HEK293 (cell line): Measurements from ENCODE around the gene RASL12.

Experiments used
- CTCF ChIA-PET: fragments of 350-600 bp; formaldehyde crosslinking; extraction: SDS; loops from one replicate; lab custom pipeline; 2021; ENCODE audit warnings: antibody characterized with exemption; lab: Yijun Ruan, JAX
- POLR2A ChIA-PET: fragments of 300-600 bp; formaldehyde crosslinking; extraction: SDS; loops from one replicate; lab custom pipeline; 2020; ENCODE audit warnings: antibody characterized with exemption, inconsistent platforms; lab: Yijun Ruan, JAX
- H3K27ac ChIP-seq: fragments of 200-500 bp; sonication (Bioruptor generic); 2 replicates; pipeline ENCODE4 v1.5.1; 2014; ENCODE audit warnings: low read depth, low read length, control low read depth, inconsistent platforms; ENCODE audit errors: extremely low read depth
- H3K36me3 ChIP-seq, 2 experiments: fragments of 200-500 bp in 1 of 2; sonication (Bioruptor generic) in 1 of 2; 1 replicate in 1 of 2; 2 replicates in 1 of 2; pipeline ENCODE4 v1.5.1; 2014 to 2017; ENCODE audit warnings: inconsistent platforms in 2 of 2, low read length in 2 of 2; ENCODE audit not compliant: control insufficient read depth in 2 of 2, insufficient read depth in 1 of 2
- H3K4me1 ChIP-seq: fragments of 200-500 bp; sonication (Bioruptor generic); 2 replicates; pipeline ENCODE4 v1.5.1; 2014; ENCODE audit warnings: mild to moderate bottlenecking, low read length, inconsistent platforms; ENCODE audit not compliant: control insufficient read depth, insufficient read depth
- H3K4me3 ChIP-seq: 2 replicates; pipeline ENCODE4 v1.5.1; 2011; ENCODE audit warnings: low read depth, mild to moderate bottlenecking, control low read depth, low read length, moderate library complexity
- H3K9me3 ChIP-seq: fragments of 200-500 bp; sonication (Bioruptor generic); 2 replicates; pipeline ENCODE4 v1.5.1; 2014; ENCODE audit warnings: low read depth, low read length, inconsistent platforms; ENCODE audit not compliant: control insufficient read depth, insufficient read depth
- EGR2 ChIP-seq: fragments of 450-650 bp; formaldehyde crosslinking; IDR thresholded peaks from 2 replicates; pipeline ENCODE4 v1.5.1; 2016; ENCODE audit warnings: low read depth, missing biosample characterization, missing genetic modification characterization
- FEZF1 ChIP-seq: fragments of 450-650 bp; formaldehyde crosslinking; IDR thresholded peaks from 2 replicates; pipeline ENCODE4 v1.5.1; 2016; ENCODE audit warnings: missing biosample characterization, missing genetic modification characterization
- HOXC10 ChIP-seq: sonication (generic); formaldehyde crosslinking; IDR thresholded peaks from 2 replicates; pipeline ENCODE4 v1.8.1; 2023; ENCODE audit warnings: mild to moderate bottlenecking, missing genetic modification reagents
- OSR2 ChIP-seq: fragments of 450-650 bp; formaldehyde crosslinking; IDR thresholded peaks from 2 replicates; pipeline ENCODE4 v1.5.1; 2016; ENCODE audit warnings: missing biosample characterization, missing genetic modification characterization
- RBAK ChIP-seq: fragments of 450-650 bp; formaldehyde crosslinking; IDR thresholded peaks from 2 replicates; pipeline ENCODE4 v1.5.1; 2016; ENCODE audit warnings: missing biosample characterization, missing genetic modification characterization
- SCRT1 ChIP-seq: fragments of 450-650 bp; formaldehyde crosslinking; IDR thresholded peaks from 2 replicates; pipeline ENCODE4 v1.5.1; 2016; ENCODE audit warnings: missing biosample characterization, missing genetic modification characterization, borderline replicate concordance
- SP2 ChIP-seq: fragments of 450-650 bp; formaldehyde crosslinking; IDR thresholded peaks from 2 replicates; pipeline ENCODE4 v1.5.1; 2016; ENCODE audit warnings: missing biosample characterization, missing genetic modification characterization
- SP7 ChIP-seq: fragments of 450-650 bp; formaldehyde crosslinking; IDR thresholded peaks from 2 replicates; pipeline ENCODE4 v1.5.1; 2016; ENCODE audit warnings: missing biosample characterization, missing genetic modification characterization
- ZBTB17 ChIP-seq: fragments of 450-650 bp; formaldehyde crosslinking; IDR thresholded peaks from 2 replicates; pipeline ENCODE4 v1.5.1; 2016; ENCODE audit warnings: missing biosample characterization, missing genetic modification characterization
- ZNF133 ChIP-seq: fragments of 450-650 bp; formaldehyde crosslinking; IDR thresholded peaks from 2 replicates; pipeline ENCODE4 v1.5.1; 2016; ENCODE audit warnings: missing biosample characterization, missing genetic modification characterization
- ZNF221 ChIP-seq: fragments of 450-650 bp; formaldehyde crosslinking; IDR thresholded peaks from 2 replicates; pipeline ENCODE4 v1.5.1; 2017; ENCODE audit warnings: missing biosample characterization, missing genetic modification characterization, borderline replicate concordance
- ZNF416 ChIP-seq: fragments of 450-650 bp; formaldehyde crosslinking; IDR thresholded peaks from 2 replicates; pipeline ENCODE4 v1.5.1; 2016; ENCODE audit warnings: missing biosample characterization, missing genetic modification characterization
- ZNF501 ChIP-seq: fragments of 450-650 bp; formaldehyde crosslinking; IDR thresholded peaks from 2 replicates; pipeline ENCODE4 v1.5.1; 2016; ENCODE audit warnings: missing biosample characterization, missing genetic modification characterization
- ZNF560 ChIP-seq: fragments of 450-650 bp; formaldehyde crosslinking; IDR thresholded peaks from 2 replicates; pipeline ENCODE4 v1.5.1; 2017; ENCODE audit warnings: missing biosample characterization, missing genetic modification characterization, borderline replicate concordance
- ZNF600 ChIP-seq: fragments of 450-650 bp; formaldehyde crosslinking; IDR thresholded peaks from 2 replicates; pipeline ENCODE4 v1.5.1; 2016; ENCODE audit warnings: missing biosample characterization, missing genetic modification characterization
- ZNF626 ChIP-seq: fragments of 450-650 bp; sonication (Bioruptor Pico); formaldehyde crosslinking; IDR thresholded peaks from 2 replicates; pipeline ENCODE4 v1.5.1; 2018; ENCODE audit warnings: missing biosample characterization, missing genetic modification characterization, inconsistent platforms
- ZNF629 ChIP-seq: fragments of 450-650 bp; formaldehyde crosslinking; IDR thresholded peaks from 2 replicates; pipeline ENCODE4 v1.5.1; 2017; ENCODE audit warnings: missing biosample characterization, missing genetic modification characterization
- ZNF791 ChIP-seq: fragments of 450-650 bp; formaldehyde crosslinking; IDR thresholded peaks from 2 replicates; pipeline ENCODE4 v1.5.1; 2016; ENCODE audit warnings: missing biosample characterization, missing genetic modification characterization
- ZNF830 ChIP-seq: fragments of 450-650 bp; IDR thresholded peaks from 2 replicates; pipeline ENCODE4 v1.5.0; 2018; ENCODE audit warnings: missing biosample characterization, missing genetic modification characterization, low read depth, mild to moderate bottlenecking, moderate library complexity
- ZSCAN16 ChIP-seq: fragments of 450-650 bp; formaldehyde crosslinking; IDR thresholded peaks from 2 replicates; pipeline ENCODE4 v1.5.1; 2016; ENCODE audit warnings: missing biosample characterization, missing genetic modification characterization
- TF ChIP-seq, protein P1 (sequence below): fragments of 450-650 bp; formaldehyde crosslinking; IDR thresholded peaks from 2 replicates; pipeline ENCODE4 v1.5.1; 2016; ENCODE audit warnings: missing biosample characterization, missing genetic modification characterization

The RASL12 gene, protein sequence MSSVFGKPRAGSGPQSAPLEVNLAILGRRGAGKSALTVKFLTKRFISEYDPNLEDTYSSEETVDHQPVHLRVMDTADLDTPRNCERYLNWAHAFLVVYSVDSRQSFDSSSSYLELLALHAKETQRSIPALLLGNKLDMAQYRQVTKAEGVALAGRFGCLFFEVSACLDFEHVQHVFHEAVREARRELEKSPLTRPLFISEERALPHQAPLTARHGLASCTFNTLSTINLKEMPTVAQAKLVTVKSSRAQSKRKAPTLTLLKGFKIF

DNA sequence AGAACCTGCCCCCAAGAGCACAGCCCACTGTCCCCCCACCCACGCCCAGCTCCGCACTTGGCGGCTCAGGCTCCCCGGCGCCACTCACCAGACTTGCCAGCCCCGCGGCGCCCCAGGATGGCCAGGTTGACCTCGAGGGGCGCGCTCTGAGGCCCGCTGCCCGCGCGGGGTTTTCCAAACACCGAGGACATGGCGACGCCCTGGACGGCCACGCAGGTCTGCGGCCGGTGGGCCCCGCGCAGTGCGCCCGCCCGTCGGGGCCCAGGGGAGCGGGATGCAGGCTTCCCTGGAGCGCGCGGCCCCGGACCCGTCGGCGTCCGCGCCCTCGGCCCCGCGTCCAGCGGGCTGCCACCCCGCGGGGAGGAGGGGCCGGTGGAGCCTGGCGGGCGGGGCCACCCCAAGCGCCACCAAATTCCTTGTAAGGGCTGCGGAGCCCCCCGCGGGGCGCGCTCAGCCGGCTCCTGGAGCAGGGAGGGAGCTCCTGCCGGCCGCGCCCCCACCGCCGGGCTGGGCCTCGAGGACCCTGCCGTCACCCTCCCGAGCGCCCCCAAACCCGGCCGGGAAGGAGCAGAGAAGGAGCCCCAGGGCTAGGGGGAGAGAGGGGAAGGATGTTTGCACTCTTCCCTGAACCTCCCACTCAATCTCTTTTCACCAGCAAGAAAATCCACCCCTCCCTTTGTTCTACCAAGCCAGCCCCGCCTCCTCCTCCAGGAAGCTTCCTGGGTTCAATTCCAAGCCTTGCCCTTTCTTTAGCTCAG lies at the start of gene RASL12:
Gene RASL12 (minus strand): TSS at position 347 of the 758 bp plus-strand sequence. CDS start 156 bp downstream, at position 191.
- TF ChIP-seq, protein P1, sequence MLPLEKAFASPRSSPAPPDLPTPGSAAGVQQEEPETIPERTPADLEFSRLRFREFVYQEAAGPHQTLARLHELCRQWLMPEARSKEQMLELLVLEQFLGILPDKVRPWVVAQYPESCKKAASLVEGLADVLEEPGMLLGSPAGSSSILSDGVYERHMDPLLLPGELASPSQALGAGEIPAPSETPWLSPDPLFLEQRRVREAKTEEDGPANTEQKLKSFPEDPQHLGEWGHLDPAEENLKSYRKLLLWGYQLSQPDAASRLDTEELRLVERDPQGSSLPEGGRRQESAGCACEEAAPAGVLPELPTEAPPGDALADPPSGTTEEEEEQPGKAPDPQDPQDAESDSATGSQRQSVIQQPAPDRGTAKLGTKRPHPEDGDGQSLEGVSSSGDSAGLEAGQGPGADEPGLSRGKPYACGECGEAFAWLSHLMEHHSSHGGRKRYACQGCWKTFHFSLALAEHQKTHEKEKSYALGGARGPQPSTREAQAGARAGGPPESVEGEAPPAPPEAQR (tag by site-specific recombination): no peak
- TF ChIP-seq ZNF791 (no peak), EGR2 (tag by site-specific recombination) (no peak), ZNF629 (no peak), ZSCAN16 (tag by site-specific recombination) (no peak), ZNF416 (tag by site-specific recombination) (no peak), SP2 (tag by site-specific recombination) (no peak), RBAK (no peak), ZNF626 (no peak), ZNF830 (no peak)
- Histone ChIP-seq H3K36me3 (no peaks in the 10 kb centered on the region), H3K27ac (no peak within 1 kb of the TSS), H3K4me3 (no peak within 1 kb of the TSS), H3K9me3 (no peaks in the 10 kb centered on the region), H3K4me1 (no peaks in the 10 kb centered on the region)
- CTCF ChIA-PET: interaction anchor here (1.1 to 1.5 kb wide), 2 partner anchors 14 to 15 kb away, joined by 3 to 8 read pairs; no protein-coding TSS in a partner anchor
- POLR2A ChIA-PET: interaction anchor here (0.7 kb wide), 1 partner anchor 429 kb away, joined by 3 read pairs; no protein-coding TSS in a partner anchor

DNA sequence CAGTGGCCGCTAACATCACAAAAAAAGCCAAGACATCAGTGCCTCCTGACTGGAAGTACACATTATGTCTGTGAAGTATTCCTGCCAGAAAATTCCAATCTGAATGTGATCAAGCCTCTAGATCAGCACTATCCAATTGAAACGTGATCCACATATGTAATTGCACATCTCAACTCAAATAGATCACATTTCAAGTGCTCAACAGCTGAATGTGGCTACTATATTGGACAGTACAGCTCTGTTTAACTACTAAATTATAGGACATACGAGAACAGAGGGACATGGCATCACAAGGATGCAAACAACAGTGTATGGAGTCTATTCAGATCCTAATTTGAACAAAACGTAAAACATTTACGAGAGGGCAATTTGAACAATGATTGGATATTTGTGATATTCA lies 47.8 kb upstream of the RASL12 start:
- H3K4me3 ChIP-seq: no peak overlapping the region
- no peaks in the 10 kb centered on the region for H3K9me3 ChIP-seq
- no peak for TF ChIP-seq ZNF560 (tag by site-specific recombination)
- 0 out of 2 replicates have a peak, but pooled peaks have one; percentile 22 for TF ChIP-seq ZNF501 (tag by site-specific recombination)
- peak; percentile 95 for TF ChIP-seq SP7 (tag by site-specific recombination)
- no peak for TF ChIP-seq ZNF133 (tag by site-specific recombination)
- TF ChIP-seq SCRT1 (tag by site-specific recombination): peak; percentile 76; the same call in 1 of the 2 replicates
- TF ChIP-seq OSR2 (tag by site-specific recombination): peak; percentile 48; the same call in 1 of the 2 replicates
- peak; percentile 28; the same call in 1 of the 2 replicates for TF ChIP-seq ZBTB17
- no peak for TF ChIP-seq HOXC10 (CRISPR knock-in tag)
- peak; percentile 27; the same call in 1 of the 2 replicates for TF ChIP-seq ZNF600
- H3K4me1 ChIP-seq: 0 out of 2 replicates have a peak, but pooled peaks cover 2% of the 10 kb centered on the region
- no peak overlapping the region for H3K27ac ChIP-seq
- ChIA-PET POLR2A (interaction anchor here (0.6 to 1.3 kb wide), 3 partner anchors 18 to 109 kb away, joined by 3 to 10 read pairs (median 3); partner anchors contain the start of gene PDCD7), CTCF (interaction anchor here (1.2 kb wide), 1 partner anchor 14 kb away, joined by 5 read pairs; no protein-coding TSS in a partner anchor)
- peaks cover 17 to 53% of the 10 kb centered on the region in 2 experiments for H3K36me3 ChIP-seq

DNA sequence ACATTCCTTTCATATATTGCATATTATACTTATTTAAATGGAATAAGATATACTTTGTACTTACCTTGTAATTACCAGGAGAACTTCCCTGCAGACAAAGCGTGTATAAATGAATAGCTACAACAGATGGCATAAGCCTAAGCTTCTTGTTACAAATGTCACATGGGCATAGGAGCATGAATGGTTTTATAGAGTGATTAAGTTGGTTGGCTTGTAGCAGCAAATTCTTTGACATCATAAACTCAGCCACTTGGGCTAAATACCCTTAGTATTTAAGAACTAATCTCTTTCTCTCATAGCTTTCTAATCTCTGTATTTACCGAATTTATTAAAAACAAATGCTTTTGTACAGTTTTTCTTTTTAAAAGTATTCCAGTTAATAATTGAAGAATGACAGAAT lies 47.3 kb upstream of the RASL12 start, which contains the start of gene UBAP1L:
Gene UBAP1L (minus strand): TSS at position 115 of the 400 bp plus-strand sequence. CDS start 8,985 bp downstream, outside the sequence.
- peak; percentile 16; the same call in 1 of the 2 replicates for TF ChIP-seq FEZF1 (tag by site-specific recombination)
- TF ChIP-seq ZNF221 (tag by site-specific recombination): no peak
- no peaks in the 10 kb centered on the region for H3K9me3 ChIP-seq
- 0 out of 2 replicates have a peak, but pooled peaks cover 2% of the 10 kb centered on the region for H3K4me1 ChIP-seq
- no peak within 1 kb of the TSS for H3K4me3 ChIP-seq
- CTCF ChIA-PET: interaction anchor here (0.7 to 1.5 kb wide), 3 partner anchors 10 to 60 kb away, joined by 3 to 8 read pairs (median 5); no protein-coding TSS in a partner anchor
- H3K27ac ChIP-seq: no peak within 1 kb of the TSS
- peaks cover 15 to 52% of the 10 kb centered on the region in 2 experiments for H3K36me3 ChIP-seq
- POLR2A ChIA-PET: interaction anchor here (1.1 to 1.3 kb wide), 2 partner anchors 19 to 70 kb away, joined by 3 read pairs; partner anchors contain the start of gene PDCD7
